Suppressor macrophage treated with lipopolysaccharide for 1 hour (primary cell): ENCODE results near the gene SPON1.
"Not testable (repeated sequence)": the region's sequence is repeated elsewhere in the genome, so short reads cannot be mapped to it uniquely, and the experiment has no call there.

ENCODE experiments used
- DNase-seq, 3 donors: peaks; one replicate each; pipeline ENCODE4 v3.0.0-alpha.2; 2020 to 2022

Gene SPON1

GRCh38 chr11:13984616-13985450, 22.3 kb downstream of the SPON1 start:
- DNase-seq: no peak

DNA sequence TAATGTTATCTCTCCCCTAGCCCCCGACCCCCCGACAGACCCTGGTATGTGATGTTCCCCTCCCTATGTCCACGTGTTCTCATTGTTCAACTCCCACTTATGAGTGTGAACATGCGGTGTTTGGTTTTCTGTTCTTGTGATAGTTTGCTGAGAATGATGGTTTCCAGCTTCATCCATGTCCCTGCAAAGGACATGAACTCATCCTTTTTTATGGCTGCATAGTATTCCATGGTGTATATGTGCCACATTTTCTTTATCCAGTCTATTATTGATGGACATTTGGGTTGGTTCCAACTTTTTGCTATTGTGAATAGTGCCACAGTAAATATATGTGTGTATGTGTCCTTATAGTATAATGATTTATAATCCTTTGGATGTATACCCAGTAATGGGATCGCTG, 24.2 kb downstream of the SPON1 start:
- DNase-seq: not testable (repeated sequence)

- DNase-seq: not testable (repeated sequence)
These were observed 29.8 kb downstream of the SPON1 start for GRCh38 chr11:13992158-13992856.

GRCh38 chr11:13993096-13993765, 30.7 kb downstream of the SPON1 start:
- no peak for DNase-seq

DNA sequence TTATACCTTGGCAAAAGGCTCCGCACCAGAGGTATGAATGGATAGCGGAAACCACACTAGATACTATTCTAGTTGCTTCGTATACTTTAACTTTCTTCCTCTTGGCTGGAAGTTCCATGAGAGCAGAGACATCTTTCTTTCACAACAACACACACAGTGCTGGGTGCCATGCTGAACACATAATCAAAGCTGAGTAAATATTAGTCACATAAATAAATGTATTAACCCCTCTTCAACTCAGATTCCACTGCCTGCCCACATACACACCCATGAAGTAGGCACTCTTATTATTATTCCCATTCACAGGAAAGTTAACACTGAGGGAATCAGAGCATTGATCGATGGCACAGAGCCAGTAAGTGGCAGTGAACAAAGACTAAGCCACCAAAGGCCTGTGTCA, 35.4 kb downstream of the SPON1 start:
- no peak for DNase-seq

DNA sequence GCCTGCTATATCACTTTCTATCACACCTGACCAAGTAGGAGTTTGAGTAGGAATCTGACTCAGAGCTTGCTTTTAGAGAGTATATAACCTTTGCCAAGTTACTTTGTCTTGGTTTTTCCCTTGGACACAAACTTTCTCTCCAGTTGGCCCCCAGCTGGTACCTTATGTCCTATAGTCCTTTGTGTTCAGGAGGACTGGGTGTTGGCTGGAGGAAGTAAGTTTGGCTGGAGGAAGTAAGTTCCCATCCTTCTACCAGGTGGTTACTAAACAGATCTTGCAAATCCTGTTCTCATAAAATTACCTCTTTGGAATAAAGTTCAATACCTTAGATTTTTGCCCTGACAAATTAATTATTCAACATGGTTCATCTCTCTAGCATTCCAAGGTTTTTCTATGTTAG, 37.2 kb downstream of the SPON1 start:
- no peak for DNase-seq

GRCh38 chr11:14001597-14001996, 39.1 kb downstream of the SPON1 start:
- DNase-seq: no peak

DNA sequence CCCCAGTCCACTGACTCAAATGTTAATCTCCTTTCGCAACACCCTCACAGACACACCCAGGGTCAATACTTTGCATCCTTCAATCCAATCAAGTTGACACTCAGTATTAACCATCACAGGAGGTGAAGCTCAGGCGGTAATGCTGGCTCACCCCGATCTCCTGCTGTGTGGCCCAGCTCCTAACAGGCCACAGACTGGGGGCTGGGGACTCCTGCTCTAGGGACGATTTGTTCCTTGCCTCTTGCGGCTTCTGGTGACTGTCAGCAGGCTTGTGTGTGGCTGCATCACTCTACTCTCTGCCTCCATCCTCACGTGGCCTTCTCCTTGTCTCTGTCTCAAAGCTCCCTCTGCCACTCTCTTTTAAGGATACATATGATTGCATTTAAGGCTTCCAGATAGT, 45.0 kb downstream of the SPON1 start:
- DNase-seq: no peak

DNA sequence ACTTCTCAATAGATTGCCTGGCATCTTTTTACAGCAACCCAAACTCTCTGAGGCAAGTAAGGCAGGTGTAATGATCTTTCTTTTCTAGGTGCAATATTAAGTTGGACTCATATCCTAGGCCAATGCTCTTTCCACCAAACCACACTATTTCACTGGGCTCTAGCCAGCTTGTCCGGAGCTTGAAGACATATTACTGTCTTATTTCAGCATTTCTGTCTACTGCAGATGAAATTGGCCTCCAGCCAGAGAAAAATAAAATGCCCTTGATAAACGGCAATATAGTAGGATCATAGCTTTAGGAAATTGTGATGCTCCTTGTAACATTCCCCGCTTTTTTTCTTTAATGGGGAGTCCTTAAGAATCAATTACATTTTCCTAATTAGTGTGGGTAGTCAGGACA, 48.1 kb downstream of the SPON1 start:
- no peak for DNase-seq

GRCh38 chr11:14012846-14013245, 50.3 kb downstream of the SPON1 start:
- DNase-seq: no peak

DNA sequence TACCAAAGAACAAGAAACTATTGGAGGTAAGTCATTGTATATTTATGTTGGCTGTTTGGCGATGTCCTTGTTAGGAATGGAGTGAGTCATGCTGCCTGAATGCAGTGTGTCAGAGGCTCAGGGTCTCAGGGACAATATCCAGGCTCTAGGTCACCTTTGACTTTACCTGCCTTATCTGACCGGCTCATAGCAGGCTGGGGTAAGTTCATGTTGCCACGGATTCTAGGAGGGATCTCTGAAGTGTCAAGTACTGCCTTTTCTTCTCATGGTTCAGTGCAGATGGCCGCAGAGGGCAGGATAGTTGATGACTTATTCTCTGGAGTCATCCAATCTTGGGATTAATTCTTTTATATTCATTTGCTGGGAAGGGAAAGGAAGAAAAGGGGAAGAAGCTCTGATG, 53.2 kb downstream of the SPON1 start:
- no peak for DNase-seq

DNA sequence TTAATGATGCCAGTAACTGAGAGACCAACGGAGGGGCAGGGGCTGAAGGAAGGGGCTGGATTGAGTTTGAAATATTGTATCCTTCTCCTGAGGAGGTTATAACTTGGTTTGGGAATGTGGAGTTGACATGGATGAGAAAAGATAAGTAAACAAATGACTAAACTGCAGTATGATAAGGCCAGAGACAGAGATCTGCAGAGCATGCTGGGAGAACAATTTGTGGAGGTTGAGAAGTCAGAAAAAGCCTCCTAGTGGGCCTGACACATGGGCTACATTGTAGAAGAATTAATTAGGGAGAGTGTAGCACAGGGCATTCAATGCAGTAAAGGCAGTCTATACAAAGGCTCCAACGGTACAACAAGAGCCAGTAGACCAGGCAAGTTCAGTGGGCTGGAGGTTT, 55.9 kb downstream of the SPON1 start:
- no peak for DNase-seq

DNA sequence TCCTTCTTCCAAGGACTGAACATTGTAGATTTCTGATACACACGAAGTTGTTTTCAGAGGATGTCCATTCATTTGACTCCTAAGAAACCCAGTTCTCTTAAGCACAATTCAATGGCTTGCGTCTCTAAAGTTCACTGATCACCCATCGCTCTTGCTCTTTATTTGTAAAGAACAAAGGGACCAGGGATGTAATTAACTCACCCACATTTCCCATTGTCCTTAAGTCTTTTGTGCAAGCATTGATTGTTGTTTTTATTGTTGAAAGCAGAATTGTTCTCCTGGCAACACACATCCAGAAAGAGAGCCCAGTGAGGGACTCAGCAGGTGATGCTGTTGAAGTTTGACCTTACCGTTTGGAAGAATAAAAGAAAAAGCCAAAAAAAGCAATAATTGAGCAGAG, 59.2 kb downstream of the SPON1 start:
- DNase-seq: no peak

DNA sequence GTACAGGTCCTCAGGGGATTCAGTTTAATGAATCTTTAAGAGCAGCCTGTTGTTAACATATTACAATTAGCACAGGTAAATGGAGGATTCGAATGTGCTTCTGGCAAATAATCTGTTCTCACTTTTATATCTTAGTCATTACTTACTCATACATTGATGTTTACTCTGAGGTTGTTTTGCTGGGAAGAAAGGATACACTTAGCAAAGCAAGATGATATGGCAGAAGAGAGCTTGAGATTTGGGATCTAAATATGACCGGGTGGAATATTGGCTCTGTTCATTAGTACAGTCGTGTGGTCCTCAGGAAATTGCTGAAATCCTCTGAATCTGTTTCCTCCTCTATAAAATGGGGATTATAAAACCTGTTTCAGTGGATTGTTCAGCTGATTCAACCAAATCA, 59.7 kb downstream of the SPON1 start:
- no peak for DNase-seq

DNA sequence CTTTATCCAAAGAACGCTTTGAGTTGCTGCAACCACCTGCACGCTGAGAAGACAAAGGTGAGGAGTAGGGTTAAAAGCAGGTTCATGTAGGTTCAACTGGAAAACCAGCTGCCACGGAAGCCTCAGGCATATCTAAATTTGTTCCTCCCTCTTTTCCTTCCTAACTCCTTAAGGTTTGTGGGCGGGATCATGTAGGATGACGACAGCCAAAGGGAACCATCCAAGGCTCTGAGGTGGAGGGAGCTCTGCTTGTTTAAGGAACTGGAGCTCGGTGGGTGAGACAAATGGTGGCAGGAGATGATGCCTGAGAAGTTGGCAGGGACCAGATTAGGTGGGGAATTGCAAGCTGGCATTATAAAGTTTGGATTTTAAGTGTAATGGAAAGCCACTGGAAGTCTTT, 60.3 kb downstream of the SPON1 start:
- no peak for DNase-seq

DNA sequence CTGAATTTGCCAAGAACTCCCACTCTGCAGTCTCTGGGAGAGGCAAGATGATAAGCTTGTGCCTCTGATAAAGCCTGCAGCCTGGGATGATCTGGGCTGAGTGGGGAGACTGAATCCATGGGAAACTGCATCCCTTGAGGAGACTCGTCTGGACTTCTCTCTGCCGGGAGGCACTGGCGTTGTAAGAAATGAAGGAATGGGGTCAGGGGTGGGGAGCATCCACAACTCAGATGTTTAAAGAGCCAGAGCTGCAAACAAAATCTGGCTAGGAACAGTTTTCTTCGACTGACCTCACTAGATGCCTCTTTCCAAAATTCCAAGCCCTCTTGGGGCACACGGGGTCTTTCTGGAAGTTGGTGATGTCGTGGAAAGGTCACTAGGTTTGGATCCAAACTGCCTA, 64.4 kb downstream of the SPON1 start:
- no peak for DNase-seq

- no peak for DNase-seq
These were observed 65.0 kb downstream of the SPON1 start for GRCh38 chr11:14027525-14027924.

GRCh38 chr11:14029440-14029839, 66.9 kb downstream of the SPON1 start:
- DNase-seq: no peak

GRCh38 chr11:14029971-14030920, 67.7 kb downstream of the SPON1 start:
- DNase-seq: no peak

- DNase-seq: peak in 2 of 3 donors; percentile 16 to 39
These were observed 73.0 kb downstream of the SPON1 start for GRCh38 chr11:14035526-14035925.

DNA sequence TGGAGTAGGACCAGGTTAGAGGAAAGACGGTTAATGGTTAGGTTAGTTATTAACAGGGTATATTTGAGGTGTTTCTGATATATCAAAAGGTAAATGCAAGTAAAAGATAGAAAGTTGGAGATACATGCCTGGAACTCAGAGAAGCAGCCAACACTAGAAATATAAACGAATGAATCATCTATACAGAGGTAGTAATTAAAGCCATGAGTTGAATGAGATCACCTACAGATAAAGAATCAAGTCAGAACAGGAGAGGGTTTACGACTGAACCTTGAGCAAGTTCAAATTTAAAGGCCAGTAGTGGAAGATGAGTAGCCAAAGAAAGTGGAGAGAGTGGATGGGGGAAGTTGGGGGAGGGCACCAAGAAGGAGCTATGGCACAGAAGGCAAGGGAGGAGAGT, 73.9 kb downstream of the SPON1 start:
- DNase-seq: no peak

- no peak for DNase-seq
These were observed 78.5 kb downstream of the SPON1 start for GRCh38 chr11:14041040-14041439.

- DNase-seq: no peak
These were observed 79.0 kb downstream of the SPON1 start for GRCh38 chr11:14041565-14041964.
